HG03565 (cell line): ENCODE measurements around the gene ZNFX1.

Experiments used
- ATAC-seq: cut with Tn5 transposase; IDR thresholded peaks from one replicate; pipeline ENCODE4 v1.9.1; 2021; ENCODE audit warnings: mild to moderate bottlenecking, moderate library complexity; ENCODE audit not compliant: unreplicated experiment

The ZNFX1 gene

GRCh38 chr20:49293122-49293521, 15.3 kb upstream of the ZNFX1 start:
- ATAC-seq: no peak

GRCh38 chr20:49292010-49292409, 14.2 kb upstream of the ZNFX1 start:
- no peak for ATAC-seq

GRCh38 chr20:49291200-49291599, 13.3 kb upstream of the ZNFX1 start:
- ATAC-seq: no peak

GRCh38 chr20:49290608-49291191, 12.8 kb upstream of the ZNFX1 start:
- no peak for ATAC-seq

GRCh38 chr20:49288784-49289696, 11.2 kb upstream of the ZNFX1 start:
- no peak for ATAC-seq

GRCh38 chr20:49288250-49288751, 10.4 kb upstream of the ZNFX1 start:
- ATAC-seq: no peak

- ATAC-seq: no peak
Measured at GRCh38 chr20:49287555-49288249, 9.8 kb upstream of the ZNFX1 start.

- ATAC-seq: no peak
Measured at GRCh38 chr20:49286689-49287551, 9.1 kb upstream of the ZNFX1 start.

GRCh38 chr20:49285813-49286494, 8.1 kb upstream of the ZNFX1 start:
- no peak for ATAC-seq

GRCh38 chr20:49285233-49285668, 7.4 kb upstream of the ZNFX1 start:
- no peak for ATAC-seq

GRCh38 chr20:49284818-49285217, 7.0 kb upstream of the ZNFX1 start:
- ATAC-seq: no peak

- no peak for ATAC-seq
Measured at GRCh38 chr20:49283703-49284625, 6.1 kb upstream of the ZNFX1 start.

- no peak for ATAC-seq
Measured at GRCh38 chr20:49283176-49283702, 5.4 kb upstream of the ZNFX1 start.

GRCh38 chr20:49282584-49283171, 4.8 kb upstream of the ZNFX1 start:
- ATAC-seq: no peak

GRCh38 chr20:49281913-49282467, 4.1 kb upstream of the ZNFX1 start:
- ATAC-seq: no peak

- no peak for ATAC-seq
Measured at GRCh38 chr20:49281059-49281912, 3.4 kb upstream of the ZNFX1 start.

GRCh38 chr20:49280463-49281058, 2.7 kb upstream of the ZNFX1 start:
- ATAC-seq: no peak
